SK-N-SH (cell line): ENCODE measurements around the gene PCGF3. TPM values are rescaled to one million over a fixed set of nuclear protein-coding genes. Genes with fewer than 3 reads are reported as not detected.
A peak's percentile ranks its signal among the peaks of the same experiment; 100 is the strongest.

Experiments used
- CTCF ChIA-PET: fragments of 300-600, 350-600 bp; formaldehyde crosslinking; extraction: SDS; loops from one replicate; lab custom pipeline; 2021; lab: Yijun Ruan, JAX
- POLR2A ChIA-PET: fragments of 350-600 bp; sonication (Branson Sonifier 250); formaldehyde crosslinking; extraction: SDS; loops from one replicate; lab custom pipeline; 2020; ENCODE audit warnings: antibody characterized with exemption, inconsistent platforms; lab: Yijun Ruan, JAX
- DNase-seq: peaks from one replicate; pipeline ENCODE4 v3.0.0; 2012
- H2AFZ ChIP-seq: fragments of 200-600 bp; sonication (generic); 2 replicates; pipeline ENCODE4 v1.8.1; 2016; ENCODE audit warnings: antibody characterized with exemption, mild to moderate bottlenecking, low read depth
- H3F3A ChIP-seq: fragments of 200-600 bp; sonication (generic); replicated peaks from 2 replicates; pipeline ENCODE3; 2016; ENCODE audit warnings: antibody characterized with exemption, mild to moderate bottlenecking; ENCODE audit not compliant: insufficient read depth
- H3K27ac ChIP-seq, 2 experiments: fragments of 200-500 bp in 1 of 2; fragments of 200-600 bp in 1 of 2; sonication (Bioruptor generic) in 1 of 2; sonication (generic), shearing (Covaris generic) in 1 of 2; 2 replicates each; pipeline versions ENCODE4 v1.5.1 to v1.6.1; 2014 to 2016; ENCODE audit warnings: low read depth in 2 of 2, inconsistent platforms in 1 of 2, low read length in 1 of 2, mild to moderate bottlenecking in 1 of 2, mixed read lengths in 1 of 2
- H3K27me3 ChIP-seq: fragments of 200-600 bp; sonication (generic), shearing (Covaris generic); 2 replicates; pipeline ENCODE4 v1.6.1; 2016; ENCODE audit warnings: mixed run types; ENCODE audit not compliant: insufficient read depth
- H3K36me3 ChIP-seq, 2 experiments: fragments of 200-500 bp in 1 of 2; fragments of 200-600 bp in 1 of 2; sonication (Bioruptor generic) in 1 of 2; sonication (generic) in 1 of 2; replicated peaks in 1 of 2; 2 replicates each; pipeline versions ENCODE3 to v1.5.1; 2014 to 2016; ENCODE audit warnings: low read length in 1 of 2, mild to moderate bottlenecking in 1 of 2; ENCODE audit not compliant: insufficient read depth in 2 of 2, control insufficient read depth in 1 of 2
- H3K4me1 ChIP-seq, 2 experiments: fragments of 200-500 bp in 1 of 2; fragments of 200-600 bp in 1 of 2; sonication (Bioruptor generic) in 1 of 2; sonication (generic), shearing (Covaris generic) in 1 of 2; 2 replicates each; pipeline versions ENCODE4 v1.5.1 to v1.6.1; 2014 to 2016; ENCODE audit warnings: low read depth in 1 of 2, low read length in 1 of 2, mixed run types in 1 of 2; ENCODE audit not compliant: insufficient read depth in 2 of 2, control insufficient read depth in 1 of 2
- H3K4me2 ChIP-seq: fragments of 200-600 bp; sonication (generic), shearing (Covaris generic); 2 replicates; pipeline ENCODE4 v1.6.1; 2017; ENCODE audit warnings: mixed run types
- H3K4me3 ChIP-seq, 2 experiments: fragments of 200-500 bp in 1 of 2; fragments of 200-600 bp in 1 of 2; sonication (Bioruptor generic) in 1 of 2; sonication (generic), shearing (Covaris generic) in 1 of 2; 2 replicates each; pipeline versions ENCODE4 v1.5.1 to v1.8.1; 2014 to 2016; ENCODE audit warnings: low read depth in 2 of 2, inconsistent platforms in 1 of 2, low read length in 1 of 2, mild to moderate bottlenecking in 1 of 2, mixed read lengths in 1 of 2, moderate library complexity in 1 of 2
- H3K79me2 ChIP-seq: fragments of 200-600 bp; sonication (generic); 2 replicates; pipeline ENCODE4 v1.8.1; 2017; ENCODE audit warnings: mild to moderate bottlenecking; ENCODE audit not compliant: insufficient read depth
- H3K9ac ChIP-seq: fragments of 200-600 bp; sonication (generic); 2 replicates; pipeline ENCODE4 v1.6.1; 2017; ENCODE audit warnings: mixed run types
- H3K9me2 ChIP-seq: fragments of 200-600 bp; sonication (generic); 2 replicates; pipeline ENCODE4 v1.6.1; 2017; ENCODE audit warnings: mixed run types
- H3K9me3 ChIP-seq: fragments of 200-600 bp; sonication (generic); 2 replicates; pipeline ENCODE4 v1.6.1; 2017; ENCODE audit warnings: mixed run types, mild to moderate bottlenecking, moderate library complexity
- H4K20me1 ChIP-seq: fragments of 200-600 bp; sonication (generic); 2 replicates; pipeline ENCODE4 v1.6.1; 2017; ENCODE audit warnings: mild to moderate bottlenecking, mixed run types; ENCODE audit not compliant: insufficient read depth
- EZH2phosphoT487 ChIP-seq: fragments of 200-600 bp; sonication (generic); IDR thresholded peaks from 2 replicates; pipeline ENCODE4 v1.6.1; 2017; ENCODE audit warnings: low read depth, mixed run types, mild to moderate bottlenecking, antibody characterized with exemption, moderate library complexity, borderline replicate concordance
- FOSL2 ChIP-seq: IDR thresholded peaks from 2 replicates; pipeline ENCODE4 v1.4.0; 2012; ENCODE audit warnings: low read depth, mild to moderate bottlenecking, moderate library complexity, borderline replicate concordance
- MXI1 ChIP-seq: IDR thresholded peaks from 2 replicates; pipeline ENCODE4 v1.6.1; 2012; ENCODE audit warnings: mild to moderate bottlenecking, low read depth, low read length, improper control_type of control experiment
- NFIC ChIP-seq: IDR thresholded peaks from 2 replicates; pipeline ENCODE4 v1.4.0; 2012; ENCODE audit warnings: borderline replicate concordance
- POLR2AphosphoS5 ChIP-seq: IDR thresholded peaks from 2 replicates; pipeline ENCODE4 v1.6.1; 2012; ENCODE audit warnings: low read depth, low read length
- REST ChIP-seq: IDR thresholded peaks from 2 replicates; pipeline ENCODE4 v1.6.1; 2012; ENCODE audit warnings: mild to moderate bottlenecking, low read depth, low read length, moderate library complexity
- WGBS: methylation state at CpG from one replicate; pipeline ENCODE4 v1.1.6; 2017; ENCODE audit warnings: low lambda C conversion rate; 5-methylcytosine and 5-hydroxymethylcytosine counted together
- polyA plus RNA-seq, 3 experiments: library from polyadenylated mRNA; depleted of rRNA; stranded (reverse); fragments of >200 nt; gene quantifications; 2 replicates each; pipeline ENCODE4 v1.2.3, GENCODE V29; 2012
- TF ChIP-seq, protein P1 (sequence below): IDR thresholded peaks from 2 replicates; pipeline ENCODE4; 2012

PCGF3 gene
- polyA plus RNA-seq, 1 of the 3 experiments (the other 2 are of a cell fraction), result 44.8 TPM

DNA sequence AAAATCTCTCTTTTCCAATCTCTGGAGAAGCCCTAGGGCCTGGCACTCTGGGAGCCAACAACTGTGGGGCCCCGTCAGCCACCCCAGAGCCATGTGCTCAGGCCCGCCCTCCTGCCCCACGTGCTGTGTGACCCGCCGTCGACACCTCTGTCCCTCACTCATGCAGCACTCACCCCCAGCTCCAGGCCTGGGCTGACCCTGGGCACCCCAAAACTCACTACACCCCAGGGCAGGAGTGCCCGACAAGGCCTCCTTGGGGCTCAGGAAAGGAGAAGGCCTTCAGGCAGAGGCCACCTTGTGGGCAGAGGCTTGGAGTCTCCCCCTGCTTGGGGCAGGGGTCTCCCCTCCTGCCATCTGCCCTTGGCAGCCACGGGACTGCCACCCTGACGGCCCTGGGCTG lies 25.5 kb upstream of the PCGF3 start:
- Histone ChIP-seq H3K4me1 (peaks cover 6 to 49% of the 10 kb centered on the region in 2 experiments; a peak in 1 of 4 replicates), H3K36me3 (no peaks in the 10 kb centered on the region), H4K20me1 (no peaks in the 10 kb centered on the region), H3K4me2 (peak overlapping the region; percentile 82; the same call in 1 of the 2 replicates), H3K4me3 (peak overlapping the region in 1 of 2 experiments; percentile 51; a peak in 1 of 4 replicates), H3K79me2 (peaks cover 8% of the 10 kb centered on the region; the same call in 1 of the 2 replicates), H3F3A (no peaks in the 10 kb centered on the region), H3K9me3 (no peaks in the 10 kb centered on the region), H3K9ac (no peak overlapping the region), H2AFZ (no peak overlapping the region), H3K27ac (peak overlapping the region in 1 of 2 experiments; percentile 85; a peak in 1 of 4 replicates), H3K9me2 (no peaks in the 10 kb centered on the region), H3K27me3 (no peaks in the 10 kb centered on the region)
- ChIA-PET CTCF (no interaction called here), POLR2A (interaction anchor here (1.1 to 1.8 kb wide), 2 partner anchors 9 to 16 kb away, joined by 5 to 6 read pairs; no protein-coding TSS in a partner anchor)
- DNase-seq, result no peak
- 100% methylated on average over 1 of the region's 9 CpGs for WGBS
- TF ChIP-seq POLR2AphosphoS5 (no peak), EZH2phosphoT487 (no peak), FOSL2 (no peak)
- TF ChIP-seq, protein P1, sequence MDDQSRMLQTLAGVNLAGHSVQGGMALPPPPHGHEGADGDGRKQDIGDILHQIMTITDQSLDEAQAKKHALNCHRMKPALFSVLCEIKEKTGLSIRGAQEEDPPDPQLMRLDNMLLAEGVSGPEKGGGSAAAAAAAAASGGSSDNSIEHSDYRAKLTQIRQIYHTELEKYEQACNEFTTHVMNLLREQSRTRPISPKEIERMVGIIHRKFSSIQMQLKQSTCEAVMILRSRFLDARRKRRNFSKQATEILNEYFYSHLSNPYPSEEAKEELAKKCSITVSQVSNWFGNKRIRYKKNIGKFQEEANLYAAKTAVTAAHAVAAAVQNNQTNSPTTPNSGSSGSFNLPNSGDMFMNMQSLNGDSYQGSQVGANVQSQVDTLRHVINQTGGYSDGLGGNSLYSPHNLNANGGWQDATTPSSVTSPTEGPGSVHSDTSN, result no peak

GRCh38 chr4:680551-680927 lies 25.1 kb upstream of the PCGF3 start:
- WGBS, result 84% methylated on average over 7 of the region's 17 CpGs
- Histone ChIP-seq H3K36me3 (no peaks in the 10 kb centered on the region), H3F3A (no peaks in the 10 kb centered on the region), H3K27me3 (no peaks in the 10 kb centered on the region), H3K27ac (peak overlapping the region in 1 of 2 experiments; percentile 85; a peak in 2 of 4 replicates), H3K79me2 (peaks cover 4% of the 10 kb centered on the region; the same call in 1 of the 2 replicates), H3K9me2 (no peaks in the 10 kb centered on the region), H3K4me2 (peak overlapping the region; percentile 82), H2AFZ (no peak overlapping the region), H3K4me1 (peaks cover 3 to 45% of the 10 kb centered on the region in 2 experiments; a peak in 1 of 4 replicates), H3K9ac (peak overlapping the region; percentile 39; the same call in 1 of the 2 replicates), H3K4me3 (peak overlapping the region; percentile 41 to 51; a peak in 3 of 4 replicates), H4K20me1 (no peaks in the 10 kb centered on the region), H3K9me3 (no peaks in the 10 kb centered on the region)
- TF ChIP-seq NFIC (no peak), REST (no peak), MXI1 (0 out of 2 replicates have a peak, but pooled peaks have one; percentile 4)
- DNase-seq, result peak; percentile 69
- CTCF ChIA-PET, result no interaction called here
- POLR2A ChIA-PET, result interaction anchor here (1.1 to 1.8 kb wide), 2 partner anchors 10 to 16 kb away, joined by 5 to 6 read pairs; no protein-coding TSS in a partner anchor
